Coronary artery (tissue), 2 donors: ENCODE measurements around the gene SSR1.

Source experiments
- DNase-seq: peaks from one replicate; pipeline ENCODE4 v3.0.0-alpha.2; 2017; ENCODE audit warnings: low spot score
- H3K27ac ChIP-seq, 2 donors: fragments of 200-600 bp; sonication (generic); one replicate each; pipeline ENCODE4 v1.5.1; 2016 to 2019
- H3K4me3 ChIP-seq: fragments of 200-600 bp; sonication (generic); 2 replicates; pipeline ENCODE4 v1.5.1; 2016; ENCODE audit warnings: mild to moderate bottlenecking, moderate library complexity
- TF ChIP-seq, protein P1 (sequence below): fragments of 200-600 bp; sonication (generic); IDR thresholded peaks from one replicate; pipeline ENCODE4 v1.5.1; 2019; ENCODE audit warnings: antibody characterized with exemption

SSR1 gene

DNA sequence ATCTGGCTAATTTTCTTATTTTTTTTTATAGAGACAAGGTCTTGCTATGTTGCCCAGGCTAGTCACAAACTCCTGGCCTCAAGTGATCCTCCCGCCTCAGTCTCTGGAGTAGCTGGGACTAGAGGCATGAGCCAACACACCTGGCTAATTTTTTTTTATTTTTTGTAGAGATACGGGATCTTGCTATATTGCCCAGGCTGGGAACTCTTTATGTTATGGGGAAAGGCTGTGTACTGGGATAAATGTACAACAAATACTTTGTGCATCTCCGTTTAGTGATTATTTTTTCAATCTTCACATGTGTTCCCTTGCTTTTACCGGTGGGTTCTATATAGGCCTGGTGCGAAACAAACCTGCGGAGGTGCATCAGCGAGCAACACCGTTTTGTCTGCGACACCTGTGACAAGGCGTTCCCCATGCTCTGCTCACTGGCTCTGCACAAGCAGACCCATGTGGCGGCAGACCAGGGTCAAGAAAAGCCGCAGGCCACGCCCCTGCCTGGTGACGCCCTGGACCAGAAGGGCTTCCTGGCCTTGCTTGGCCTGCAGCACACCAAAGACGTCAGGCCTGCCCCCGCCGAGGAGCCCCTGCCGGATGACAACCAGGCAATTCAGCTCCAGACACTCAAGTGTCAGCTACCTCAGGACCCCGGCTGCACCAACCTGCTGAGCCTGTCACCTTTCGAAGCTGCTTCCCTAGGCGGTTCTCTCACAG lies 84.2 kb downstream of the SSR1 start:
- Histone ChIP-seq H3K27ac (no peak overlapping the region), H3K4me3 (no peak overlapping the region)
- TF ChIP-seq, protein P1, sequence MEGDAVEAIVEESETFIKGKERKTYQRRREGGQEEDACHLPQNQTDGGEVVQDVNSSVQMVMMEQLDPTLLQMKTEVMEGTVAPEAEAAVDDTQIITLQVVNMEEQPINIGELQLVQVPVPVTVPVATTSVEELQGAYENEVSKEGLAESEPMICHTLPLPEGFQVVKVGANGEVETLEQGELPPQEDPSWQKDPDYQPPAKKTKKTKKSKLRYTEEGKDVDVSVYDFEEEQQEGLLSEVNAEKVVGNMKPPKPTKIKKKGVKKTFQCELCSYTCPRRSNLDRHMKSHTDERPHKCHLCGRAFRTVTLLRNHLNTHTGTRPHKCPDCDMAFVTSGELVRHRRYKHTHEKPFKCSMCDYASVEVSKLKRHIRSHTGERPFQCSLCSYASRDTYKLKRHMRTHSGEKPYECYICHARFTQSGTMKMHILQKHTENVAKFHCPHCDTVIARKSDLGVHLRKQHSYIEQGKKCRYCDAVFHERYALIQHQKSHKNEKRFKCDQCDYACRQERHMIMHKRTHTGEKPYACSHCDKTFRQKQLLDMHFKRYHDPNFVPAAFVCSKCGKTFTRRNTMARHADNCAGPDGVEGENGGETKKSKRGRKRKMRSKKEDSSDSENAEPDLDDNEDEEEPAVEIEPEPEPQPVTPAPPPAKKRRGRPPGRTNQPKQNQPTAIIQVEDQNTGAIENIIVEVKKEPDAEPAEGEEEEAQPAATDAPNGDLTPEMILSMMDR: no peak
- no peak for DNase-seq

GRCh38 chr6:7224731-7225130 lies 88.3 kb downstream of the SSR1 start:
- no peak overlapping the region for H3K4me3 ChIP-seq
- DNase-seq: no peak
- TF ChIP-seq, protein P1: no peak
- H3K27ac ChIP-seq: no peak overlapping the region

DNA sequence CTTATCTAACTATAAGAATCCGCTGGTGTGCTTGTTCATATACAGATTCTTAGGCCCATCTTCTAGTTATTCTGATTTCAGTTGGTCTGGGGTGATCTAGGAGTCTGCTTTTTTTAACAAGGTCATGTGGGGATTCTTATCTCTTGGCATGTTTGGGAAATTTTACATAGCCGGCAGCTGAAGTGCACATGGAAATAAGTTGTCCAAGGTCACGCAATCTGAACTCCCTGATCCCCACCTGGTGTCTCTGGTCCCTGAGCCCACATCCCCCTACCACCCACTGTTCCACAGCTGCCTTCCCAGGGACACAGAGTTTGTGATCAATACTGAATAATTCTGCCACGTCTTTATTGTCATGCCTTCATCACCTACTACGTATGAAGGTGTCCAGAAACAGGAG lies 90.8 kb downstream of the SSR1 start:
- TF ChIP-seq, protein P1: no peak
- H3K4me3 ChIP-seq: no peak overlapping the region
- no peak for DNase-seq
- H3K27ac ChIP-seq: no peak overlapping the region

DNA sequence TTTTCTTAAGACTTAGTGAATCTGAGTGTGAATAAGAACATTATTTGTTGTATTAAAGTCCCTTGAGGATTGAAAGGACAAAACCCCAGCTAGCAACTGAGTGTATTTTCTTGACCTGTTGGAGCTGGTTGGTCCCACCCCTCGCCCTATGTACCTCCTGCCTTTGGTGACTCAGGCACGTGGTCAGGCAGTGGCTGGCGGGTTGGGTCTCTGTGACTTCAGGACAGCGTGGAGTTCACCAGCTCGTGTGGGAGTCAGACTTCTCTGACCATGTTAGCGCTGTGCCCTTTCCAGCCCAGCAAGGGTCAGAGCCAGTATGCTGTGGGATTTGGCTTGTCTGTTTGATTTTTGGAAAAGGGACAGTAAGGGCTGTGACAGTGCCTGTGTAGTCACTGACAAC lies 93.7 kb downstream of the SSR1 start:
- no peak for DNase-seq
- TF ChIP-seq, protein P1: no peak
- H3K4me3 ChIP-seq: no peak overlapping the region
- peak overlapping the region in 1 of 2 donors; percentile 1 for H3K27ac ChIP-seq

DNA sequence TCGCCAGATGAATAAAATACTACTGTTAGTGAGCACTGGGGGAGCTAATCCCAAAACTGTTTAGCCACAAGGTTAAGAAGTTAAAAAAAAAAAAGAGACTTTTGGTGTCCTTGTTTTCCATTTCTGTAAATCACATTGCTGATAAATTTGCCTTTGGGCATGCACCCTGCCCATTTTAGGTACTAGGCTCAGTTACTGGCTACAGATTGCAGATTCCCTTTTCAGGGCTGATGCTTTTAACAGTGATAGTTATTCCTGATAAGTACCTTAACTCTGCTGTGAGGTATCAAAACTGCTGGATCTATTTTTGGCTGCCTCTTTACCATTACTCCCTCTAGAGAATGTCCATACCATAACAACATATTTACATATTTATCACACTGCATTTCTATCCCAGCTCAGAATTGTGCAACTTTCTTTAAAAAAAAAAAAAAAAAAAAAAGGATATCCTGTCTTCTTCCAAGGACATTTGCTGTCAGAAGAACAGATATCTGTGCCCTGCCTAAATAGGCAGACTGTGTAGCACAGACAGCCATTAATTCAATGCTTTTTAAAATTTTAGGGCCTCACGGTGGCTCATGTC lies 94.5 kb downstream of the SSR1 start:
- Histone ChIP-seq H3K27ac (no peak overlapping the region), H3K4me3 (no peak overlapping the region)
- no peak for DNase-seq
- TF ChIP-seq, protein P1: no peak
